Neural cell (in vitro differentiated cells): ENCODE measurements around the gene MIPOL1. TPM values are rescaled to one million over a fixed set of nuclear protein-coding genes. Genes with fewer than 3 reads are reported as not detected.
"Not testable (repeated sequence)": the region's sequence is repeated elsewhere in the genome, so short reads cannot be mapped to it uniquely, and the experiment has no call there.

ENCODE experiments used
- H2AFZ ChIP-seq: fragments of 200-600, 300-800 bp; sonication (generic), shearing (Covaris generic); 2 replicates; pipeline ENCODE4 v1.6.0; 2014; ENCODE audit warnings: low read depth, mild to moderate bottlenecking, antibody characterized with exemption, low read length, moderate library complexity
- H3F3A ChIP-seq: fragments of 200-600 bp; shearing (Covaris generic); 2 replicates; pipeline ENCODE4 v1.6.1; 2016; ENCODE audit warnings: mild to moderate bottlenecking, moderate library complexity, mixed read lengths, antibody characterized with exemption, low read length; ENCODE audit not compliant: insufficient read depth, poor library complexity, severe bottlenecking
- H3K27ac ChIP-seq: fragments of 200-600, 300-800 bp; sonication (generic), shearing (Covaris generic); 2 replicates; pipeline ENCODE4 v1.5.1; 2014; ENCODE audit warnings: mild to moderate bottlenecking, low read length, moderate library complexity
- H3K27me3 ChIP-seq: fragments of 300-800, 200-600 bp; sonication (generic), shearing (Covaris generic); 2 replicates; pipeline ENCODE4 v1.6.0; 2014; ENCODE audit warnings: mild to moderate bottlenecking, low read depth, low read length, moderate library complexity; ENCODE audit not compliant: insufficient read depth
- H3K36me3 ChIP-seq: fragments of 300-800, 200-600 bp; sonication (generic), shearing (Covaris generic); 2 replicates; pipeline ENCODE4 v1.5.1; 2014; ENCODE audit warnings: mild to moderate bottlenecking, antibody characterized with exemption, low read length, moderate library complexity; ENCODE audit not compliant: insufficient read depth
- H3K4me2 ChIP-seq: fragments of 300-800, 200-600 bp; sonication (generic), shearing (Covaris generic); 2 replicates; pipeline ENCODE4 v1.6.0; 2014; ENCODE audit warnings: mild to moderate bottlenecking, low read length
- H3K4me3 ChIP-seq: fragments of 300-800, 200-600 bp; sonication (generic), shearing (Covaris generic); 2 replicates; pipeline ENCODE4 v1.5.1; 2014; ENCODE audit warnings: mild to moderate bottlenecking, low read length, moderate library complexity
- H3K79me2 ChIP-seq: fragments of 200-600 bp; shearing (Covaris generic); replicated peaks from 2 replicates; pipeline ENCODE4 v1.6.0; 2014; ENCODE audit warnings: mild to moderate bottlenecking, low read length, moderate library complexity; ENCODE audit not compliant: insufficient read depth
- H3K9ac ChIP-seq: fragments of 300-800, 200-600 bp; sonication (generic), shearing (Covaris generic); 2 replicates; pipeline ENCODE4 v1.6.1; 2016; ENCODE audit warnings: mild to moderate bottlenecking, low read length, mixed read lengths
- H3K9me2 ChIP-seq: fragments of 200-600 bp; shearing (Covaris generic); 2 replicates; pipeline ENCODE4 v1.6.1; 2016; ENCODE audit warnings: mild to moderate bottlenecking, low read length, mixed read lengths; ENCODE audit not compliant: insufficient read depth
- H3K9me3 ChIP-seq: fragments of 200-600, 300-800 bp; sonication (generic), shearing (Covaris generic); 2 replicates; pipeline ENCODE4 v1.6.1; 2016; ENCODE audit warnings: mild to moderate bottlenecking, mixed run types, low read length, moderate library complexity, mixed read lengths
- H4K20me1 ChIP-seq: fragments of 200-600 bp; shearing (Covaris generic); 2 replicates; pipeline ENCODE4 v1.6.1; 2016; ENCODE audit warnings: mild to moderate bottlenecking, mixed run types; ENCODE audit not compliant: insufficient read depth
- EP300 ChIP-seq: fragments of 450-650 bp; conservative IDR thresholded peaks from 2 replicates; pipeline ENCODE4 v1.6.1; 2014; ENCODE audit warnings: antibody characterized with exemption, mild to moderate bottlenecking, moderate library complexity; ENCODE audit not compliant: poor library complexity, severe bottlenecking
- EZH2 ChIP-seq: fragments of 200-600, 300-800 bp; shearing (Covaris generic), sonication (generic); IDR thresholded peaks from 2 replicates; pipeline ENCODE4 v1.6.1; 2014; ENCODE audit warnings: antibody characterized with exemption, low read length, borderline replicate concordance, mild to moderate bottlenecking; ENCODE audit not compliant: insufficient read depth, poor library complexity, severe bottlenecking
- MXI1 ChIP-seq: fragments of 450-650 bp; conservative IDR thresholded peaks from 2 replicates; pipeline ENCODE4 v1.6.1; 2014; ENCODE audit warnings: antibody characterized with exemption, mild to moderate bottlenecking; ENCODE audit not compliant: poor library complexity, severe bottlenecking
- POLR2AphosphoS5 ChIP-seq: IDR thresholded peaks from 2 replicates; pipeline ENCODE4 v1.6.1; 2012
- RAD21 ChIP-seq: fragments of 450-650 bp; conservative IDR thresholded peaks from 2 replicates; pipeline ENCODE4 v1.6.1; 2014; ENCODE audit warnings: antibody characterized with exemption, mild to moderate bottlenecking, moderate library complexity
- SMC3 ChIP-seq: fragments of 450-650 bp; conservative IDR thresholded peaks from 2 replicates; pipeline ENCODE4 v1.6.1; 2014; ENCODE audit warnings: antibody characterized with exemption, mild to moderate bottlenecking, moderate library complexity; ENCODE audit not compliant: poor library complexity
- TAF1 ChIP-seq: IDR thresholded peaks from 2 replicates; pipeline ENCODE4 v1.6.1; 2012; ENCODE audit warnings: low read depth
- polyA plus RNA-seq: library from polyadenylated mRNA; depleted of rRNA; stranded (reverse); fragments of >200 nt; gene quantifications from 2 replicates; pipeline ENCODE4 v1.2.3, GENCODE V29; 2014
- TF ChIP-seq, protein P1 (sequence below): fragments of 450-650 bp; IDR thresholded peaks from 2 replicates; pipeline ENCODE4 v1.5.1; 2014; ENCODE audit warnings: antibody characterized with exemption, mild to moderate bottlenecking, moderate library complexity; ENCODE audit not compliant: poor library complexity, severe bottlenecking
- TF ChIP-seq, protein P2 (sequence below): IDR thresholded peaks from 2 replicates; pipeline ENCODE4 v1.6.1; 2012; ENCODE audit warnings: borderline replicate concordance

The MIPOL1 gene
- polyA plus RNA-seq, 1 donor from 2014 or later, result 1.3 TPM

DNA sequence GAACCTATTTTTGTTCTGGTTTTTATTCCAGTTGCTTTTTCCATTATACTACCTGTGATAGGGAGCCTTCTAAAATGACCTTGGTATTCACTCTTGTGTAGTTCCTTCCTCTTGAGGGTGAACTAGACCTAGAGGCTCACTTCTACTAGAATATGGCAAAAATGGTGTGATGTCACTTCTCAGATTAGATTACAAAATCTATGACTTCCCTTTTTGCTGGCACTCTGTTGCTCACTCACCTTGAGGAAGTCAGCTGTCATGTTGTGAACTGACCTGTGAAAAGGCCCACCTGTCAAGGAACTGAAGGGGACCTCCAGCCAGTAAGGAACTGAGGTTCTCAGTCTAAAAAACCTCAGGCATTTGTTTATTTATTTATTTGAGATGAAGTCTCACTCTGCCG, 5.7 kb downstream of the MIPOL1 start:
- H3F3A ChIP-seq, result no peaks in the 10 kb centered on the region
- H3K79me2 ChIP-seq, result no peaks in the 10 kb centered on the region
- no peak overlapping the region for H3K27ac ChIP-seq
- H3K9me3 ChIP-seq, result no peaks in the 10 kb centered on the region
- H3K27me3 ChIP-seq, result no peaks in the 10 kb centered on the region
- no peaks in the 10 kb centered on the region for H3K36me3 ChIP-seq
- H4K20me1 ChIP-seq, result no peaks in the 10 kb centered on the region
- no peak overlapping the region for H3K9ac ChIP-seq
- no peak for TF ChIP-seq POLR2AphosphoS5
- no peak for TF ChIP-seq RAD21
- no peak for TF ChIP-seq SMC3
- TF ChIP-seq, protein P1, sequence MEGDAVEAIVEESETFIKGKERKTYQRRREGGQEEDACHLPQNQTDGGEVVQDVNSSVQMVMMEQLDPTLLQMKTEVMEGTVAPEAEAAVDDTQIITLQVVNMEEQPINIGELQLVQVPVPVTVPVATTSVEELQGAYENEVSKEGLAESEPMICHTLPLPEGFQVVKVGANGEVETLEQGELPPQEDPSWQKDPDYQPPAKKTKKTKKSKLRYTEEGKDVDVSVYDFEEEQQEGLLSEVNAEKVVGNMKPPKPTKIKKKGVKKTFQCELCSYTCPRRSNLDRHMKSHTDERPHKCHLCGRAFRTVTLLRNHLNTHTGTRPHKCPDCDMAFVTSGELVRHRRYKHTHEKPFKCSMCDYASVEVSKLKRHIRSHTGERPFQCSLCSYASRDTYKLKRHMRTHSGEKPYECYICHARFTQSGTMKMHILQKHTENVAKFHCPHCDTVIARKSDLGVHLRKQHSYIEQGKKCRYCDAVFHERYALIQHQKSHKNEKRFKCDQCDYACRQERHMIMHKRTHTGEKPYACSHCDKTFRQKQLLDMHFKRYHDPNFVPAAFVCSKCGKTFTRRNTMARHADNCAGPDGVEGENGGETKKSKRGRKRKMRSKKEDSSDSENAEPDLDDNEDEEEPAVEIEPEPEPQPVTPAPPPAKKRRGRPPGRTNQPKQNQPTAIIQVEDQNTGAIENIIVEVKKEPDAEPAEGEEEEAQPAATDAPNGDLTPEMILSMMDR, result no peak
- TF ChIP-seq EP300, result no peak
- no peak for TF ChIP-seq EZH2
- no peak for TF ChIP-seq MXI1
- TF ChIP-seq, protein P2, sequence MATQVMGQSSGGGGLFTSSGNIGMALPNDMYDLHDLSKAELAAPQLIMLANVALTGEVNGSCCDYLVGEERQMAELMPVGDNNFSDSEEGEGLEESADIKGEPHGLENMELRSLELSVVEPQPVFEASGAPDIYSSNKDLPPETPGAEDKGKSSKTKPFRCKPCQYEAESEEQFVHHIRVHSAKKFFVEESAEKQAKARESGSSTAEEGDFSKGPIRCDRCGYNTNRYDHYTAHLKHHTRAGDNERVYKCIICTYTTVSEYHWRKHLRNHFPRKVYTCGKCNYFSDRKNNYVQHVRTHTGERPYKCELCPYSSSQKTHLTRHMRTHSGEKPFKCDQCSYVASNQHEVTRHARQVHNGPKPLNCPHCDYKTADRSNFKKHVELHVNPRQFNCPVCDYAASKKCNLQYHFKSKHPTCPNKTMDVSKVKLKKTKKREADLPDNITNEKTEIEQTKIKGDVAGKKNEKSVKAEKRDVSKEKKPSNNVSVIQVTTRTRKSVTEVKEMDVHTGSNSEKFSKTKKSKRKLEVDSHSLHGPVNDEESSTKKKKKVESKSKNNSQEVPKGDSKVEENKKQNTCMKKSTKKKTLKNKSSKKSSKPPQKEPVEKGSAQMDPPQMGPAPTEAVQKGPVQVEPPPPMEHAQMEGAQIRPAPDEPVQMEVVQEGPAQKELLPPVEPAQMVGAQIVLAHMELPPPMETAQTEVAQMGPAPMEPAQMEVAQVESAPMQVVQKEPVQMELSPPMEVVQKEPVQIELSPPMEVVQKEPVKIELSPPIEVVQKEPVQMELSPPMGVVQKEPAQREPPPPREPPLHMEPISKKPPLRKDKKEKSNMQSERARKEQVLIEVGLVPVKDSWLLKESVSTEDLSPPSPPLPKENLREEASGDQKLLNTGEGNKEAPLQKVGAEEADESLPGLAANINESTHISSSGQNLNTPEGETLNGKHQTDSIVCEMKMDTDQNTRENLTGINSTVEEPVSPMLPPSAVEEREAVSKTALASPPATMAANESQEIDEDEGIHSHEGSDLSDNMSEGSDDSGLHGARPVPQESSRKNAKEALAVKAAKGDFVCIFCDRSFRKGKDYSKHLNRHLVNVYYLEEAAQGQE, result no peak
- TF ChIP-seq TAF1, result no peak
- no peak overlapping the region for H3K4me2 ChIP-seq
- H3K9me2 ChIP-seq, result no peaks in the 10 kb centered on the region
- H3K4me3 ChIP-seq, result no peak overlapping the region
- H2AFZ ChIP-seq, result no peak overlapping the region

DNA sequence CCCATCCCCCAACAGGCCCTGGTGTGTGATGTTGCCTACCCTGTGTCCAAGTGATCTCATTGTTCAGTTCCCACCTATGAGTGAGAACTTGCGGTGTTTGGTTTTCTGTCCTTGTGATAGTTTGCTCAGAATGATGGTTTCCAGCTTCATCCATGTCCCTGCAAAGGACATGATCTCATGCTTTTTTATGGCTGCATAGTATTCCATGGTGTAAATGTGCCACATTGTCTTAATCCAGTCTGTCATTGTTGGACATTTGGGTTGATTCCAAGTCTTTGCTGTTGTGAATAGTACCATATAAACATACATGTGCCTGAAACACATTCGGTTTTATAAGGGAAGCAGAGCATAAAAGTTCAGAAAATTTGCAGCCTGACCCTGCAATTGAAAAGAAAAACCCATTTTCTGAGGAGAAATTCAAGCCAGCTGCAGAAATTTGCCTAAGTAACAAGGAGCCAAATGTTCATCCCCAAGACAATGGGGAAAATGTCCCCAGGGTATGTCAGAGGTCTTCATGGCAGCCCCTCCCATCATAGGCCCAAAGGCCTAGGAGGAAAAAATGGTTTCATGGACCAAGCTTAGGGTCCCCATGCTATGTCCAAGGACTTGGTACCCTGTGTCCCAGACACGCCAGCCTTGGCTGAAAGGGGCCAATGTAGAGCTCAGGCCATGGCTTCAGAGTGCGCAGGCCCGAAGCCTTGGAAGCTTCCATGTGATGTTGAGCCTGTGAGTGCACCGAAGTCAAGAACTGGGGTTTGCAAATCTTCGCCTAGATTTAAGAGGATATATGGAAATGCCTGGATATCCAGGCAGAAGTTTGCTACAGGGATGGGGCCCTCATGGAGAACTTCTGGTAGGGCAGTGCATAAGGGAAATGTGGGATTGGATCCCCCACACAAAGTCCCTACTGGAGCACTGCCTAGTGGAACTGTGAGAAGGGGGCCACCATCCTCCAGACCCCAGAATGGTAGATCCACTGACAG, 8.2 kb downstream of the MIPOL1 start:
- H3K27ac ChIP-seq, H2AFZ ChIP-seq, H3K4me3 ChIP-seq, H3K36me3 ChIP-seq, H3K9ac ChIP-seq, H3K79me2 ChIP-seq, H4K20me1 ChIP-seq, H3K4me2 ChIP-seq, H3K27me3 ChIP-seq, H3K9me3 ChIP-seq, H3K9me2 ChIP-seq, H3F3A ChIP-seq: not testable (repeated sequence)

DNA sequence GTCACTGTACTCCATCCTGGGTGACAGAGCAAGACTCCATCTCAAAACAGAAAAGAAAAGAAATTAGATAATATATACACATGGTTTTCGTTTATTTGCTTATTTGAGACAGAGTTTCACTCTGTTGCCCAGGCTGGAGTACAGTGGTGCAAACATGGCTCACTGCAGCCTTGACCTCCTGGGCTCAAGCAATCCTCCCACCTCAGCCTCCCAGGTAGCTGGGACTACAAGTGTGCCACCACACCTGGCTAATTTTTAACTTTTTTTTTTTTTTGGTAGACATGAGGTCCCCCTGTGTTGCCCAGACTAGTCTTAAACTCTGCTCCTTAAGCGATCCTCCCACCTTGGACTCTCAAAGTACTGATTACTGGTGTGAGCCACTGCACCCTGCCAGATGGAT, 11.9 kb downstream of the MIPOL1 start:
- H3K4me2 ChIP-seq, H3K4me3 ChIP-seq, H3K9me2 ChIP-seq, H3K9ac ChIP-seq, H3K9me3 ChIP-seq, H4K20me1 ChIP-seq, H3F3A ChIP-seq, H3K36me3 ChIP-seq, H3K27me3 ChIP-seq, H3K79me2 ChIP-seq, H2AFZ ChIP-seq, H3K27ac ChIP-seq: not testable (repeated sequence)
